ENCODE measurements around the gene SLFN12L. TPM values are rescaled to one million over a fixed set of nuclear protein-coding genes. Genes with fewer than 3 reads are reported as not detected.
A peak's percentile ranks its signal among the peaks of the same experiment; 100 is the strongest.
"Not testable (repeated sequence)": the region's sequence is repeated elsewhere in the genome, so short reads cannot be mapped to it uniquely, and the experiment has no call there.

Gene SLFN12L
- total RNA-seq, 1 donor from 2014 or later = 12.3 TPM

DNA sequence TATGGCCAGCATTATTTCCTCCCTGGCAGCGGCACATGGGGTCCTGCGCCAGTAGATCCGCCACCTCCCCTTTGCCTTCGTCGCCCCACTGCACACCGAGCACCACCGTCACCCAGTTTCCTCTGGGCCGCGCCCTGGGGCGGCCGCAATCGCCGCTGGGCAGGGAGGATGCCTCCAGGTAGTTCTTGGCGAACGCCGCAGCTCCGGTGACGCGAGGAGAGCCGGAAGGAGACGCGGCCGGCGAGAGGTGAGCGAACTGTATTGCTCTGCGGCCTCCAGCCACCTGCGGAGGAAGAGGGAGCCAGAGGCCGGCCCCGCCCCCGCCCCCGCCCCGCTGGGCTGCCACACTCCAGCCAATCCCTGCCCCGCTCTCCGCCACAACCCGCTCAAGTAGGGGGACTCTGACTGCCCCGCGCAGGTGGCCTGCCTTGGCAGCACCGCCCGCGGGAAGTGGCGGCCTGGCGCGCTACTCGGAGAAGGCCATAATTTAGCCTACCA is 77.1 kb downstream of the SLFN12L start:
- Histone ChIP-seq H3K4me1 (peaks cover 9% of the 10 kb centered on the region), H3K27ac (no peak overlapping the region), H3K27me3 (no peaks in the 10 kb centered on the region), H3K9me3 (no peaks in the 10 kb centered on the region), H3K36me3 (no peaks in the 10 kb centered on the region), H3K4me3 (peak overlapping the region in 1 of 2 donors; percentile 27)
- DNase-seq (ENCODE audit: extremely low spot score in 2 of 2) = no peak
- intact Hi-C loops (cut with DNase I) = no loop called here
- TF ChIP-seq, protein P1, sequence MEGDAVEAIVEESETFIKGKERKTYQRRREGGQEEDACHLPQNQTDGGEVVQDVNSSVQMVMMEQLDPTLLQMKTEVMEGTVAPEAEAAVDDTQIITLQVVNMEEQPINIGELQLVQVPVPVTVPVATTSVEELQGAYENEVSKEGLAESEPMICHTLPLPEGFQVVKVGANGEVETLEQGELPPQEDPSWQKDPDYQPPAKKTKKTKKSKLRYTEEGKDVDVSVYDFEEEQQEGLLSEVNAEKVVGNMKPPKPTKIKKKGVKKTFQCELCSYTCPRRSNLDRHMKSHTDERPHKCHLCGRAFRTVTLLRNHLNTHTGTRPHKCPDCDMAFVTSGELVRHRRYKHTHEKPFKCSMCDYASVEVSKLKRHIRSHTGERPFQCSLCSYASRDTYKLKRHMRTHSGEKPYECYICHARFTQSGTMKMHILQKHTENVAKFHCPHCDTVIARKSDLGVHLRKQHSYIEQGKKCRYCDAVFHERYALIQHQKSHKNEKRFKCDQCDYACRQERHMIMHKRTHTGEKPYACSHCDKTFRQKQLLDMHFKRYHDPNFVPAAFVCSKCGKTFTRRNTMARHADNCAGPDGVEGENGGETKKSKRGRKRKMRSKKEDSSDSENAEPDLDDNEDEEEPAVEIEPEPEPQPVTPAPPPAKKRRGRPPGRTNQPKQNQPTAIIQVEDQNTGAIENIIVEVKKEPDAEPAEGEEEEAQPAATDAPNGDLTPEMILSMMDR (IDR thresholded peaks at IDR 0.05) = no peak
- peak in 1 of 2 donors; percentile 47 for TF ChIP-seq POLR2AphosphoS5 (IDR thresholded peaks at IDR 0.05; ENCODE audit: insufficient read depth in 1 of 2, low read depth in 1 of 2)
- no peak for TF ChIP-seq POLR2A (IDR thresholded peaks at IDR 0.05)

DNA sequence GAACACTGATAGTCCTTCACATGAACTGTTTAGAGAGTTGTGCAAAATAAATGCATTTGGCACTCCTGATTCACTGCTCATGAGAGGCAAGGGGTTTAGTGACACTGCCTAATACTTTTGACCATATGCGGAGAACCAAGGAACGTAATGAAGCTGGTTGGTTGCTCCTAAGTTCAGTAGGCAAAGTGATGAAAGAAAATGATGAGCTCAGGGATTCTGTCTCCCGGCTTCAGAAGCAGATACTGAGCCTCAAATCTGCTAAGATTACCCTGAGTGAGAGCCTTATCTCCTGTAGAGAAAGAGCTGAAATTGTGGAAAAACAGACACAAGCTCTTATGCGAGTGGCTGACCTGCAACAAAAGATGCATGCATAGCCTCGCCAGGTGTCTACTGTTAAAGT is 83.4 kb downstream of the SLFN12L start:
- H3K4me3 ChIP-seq; H3K9me3 ChIP-seq; intact Hi-C loops (cut with DNase I); H3K4me1 ChIP-seq; H3K36me3 ChIP-seq; DNase-seq (ENCODE audit: extremely low spot score in 2 of 2); H3K27me3 ChIP-seq; H3K27ac ChIP-seq: not testable (repeated sequence)

DNA sequence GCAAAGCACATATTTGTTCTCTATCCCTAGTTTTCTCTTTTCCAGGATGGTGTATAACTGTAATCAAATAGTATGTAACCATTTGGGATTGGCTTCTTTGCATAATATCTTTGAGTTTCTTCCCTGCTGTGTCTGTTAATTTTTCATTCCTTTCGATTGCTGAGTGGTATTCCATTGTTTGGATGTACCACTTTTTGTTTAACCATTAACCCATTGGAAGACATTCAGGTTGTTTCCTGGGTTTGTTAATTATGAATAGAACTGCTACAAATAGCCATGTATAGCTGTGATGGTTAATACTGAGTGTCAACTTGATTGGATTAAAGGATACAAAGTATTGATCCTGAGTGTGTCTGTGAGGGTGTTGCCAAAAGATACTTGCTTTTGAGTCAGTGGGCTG is 84.3 kb downstream of the SLFN12L start:
- Histone ChIP-seq H3K4me3 (no peak overlapping the region), H3K9me3 (no peaks in the 10 kb centered on the region), H3K27ac (no peak overlapping the region), H3K27me3 (no peaks in the 10 kb centered on the region), H3K36me3 (no peaks in the 10 kb centered on the region), H3K4me1 (peaks cover 16% of the 10 kb centered on the region)
- intact Hi-C loops (cut with DNase I) = no loop called here
- DNase-seq (ENCODE audit: extremely low spot score in 2 of 2) = no peak
- TF ChIP-seq, protein P1 (IDR thresholded peaks at IDR 0.05) = no peak
- TF ChIP-seq POLR2A (IDR thresholded peaks at IDR 0.05) (no peak), POLR2AphosphoS5 (IDR thresholded peaks at IDR 0.05; ENCODE audit: insufficient read depth in 1 of 2, low read depth in 1 of 2) (no peak)

DNA sequence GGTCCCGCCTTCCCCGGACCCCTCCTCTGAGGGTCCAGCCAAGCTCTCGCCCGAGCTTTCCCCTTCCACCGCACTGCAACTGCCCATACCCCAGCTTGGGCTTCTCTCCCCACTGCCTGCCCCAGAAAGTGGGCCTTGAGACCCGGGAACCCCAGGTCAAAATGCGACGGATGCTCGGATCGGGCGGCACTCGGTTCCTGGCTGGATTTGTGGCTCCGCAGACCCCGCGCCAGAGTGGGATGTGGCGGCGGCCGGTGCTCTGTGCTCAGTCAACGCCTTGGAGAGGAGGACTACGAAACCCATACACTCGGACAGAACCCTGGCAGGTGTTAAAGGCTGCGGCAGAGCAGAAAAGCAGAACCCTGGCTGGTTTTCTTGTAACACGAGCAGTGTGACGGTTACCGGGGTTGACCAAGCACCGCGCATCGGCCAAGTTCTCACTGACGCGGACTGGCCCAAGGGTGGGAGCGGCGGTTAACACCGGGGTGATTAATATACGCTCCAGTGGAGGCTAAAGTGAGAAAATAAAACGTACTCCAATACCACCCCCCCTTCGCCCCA is 88.0 kb downstream of the SLFN12L start:
- no peak for DNase-seq (ENCODE audit: extremely low spot score in 2 of 2)
- Histone ChIP-seq H3K4me3 (peak overlapping the region; percentile 35 to 57), H3K27me3 (no peaks in the 10 kb centered on the region), H3K9me3 (no peaks in the 10 kb centered on the region), H3K36me3 (no peaks in the 10 kb centered on the region), H3K27ac (no peak overlapping the region), H3K4me1 (peaks cover 20% of the 10 kb centered on the region)
- intact Hi-C loops (cut with DNase I) = loop anchor here (10.0 kb wide), 1 partner anchor 85 kb away; no protein-coding TSS in a partner anchor
- TF ChIP-seq POLR2AphosphoS5 (IDR thresholded peaks at IDR 0.05; ENCODE audit: insufficient read depth in 1 of 2, low read depth in 1 of 2) (no peak), POLR2A (IDR thresholded peaks at IDR 0.05) (no peak)
- TF ChIP-seq, protein P1 (IDR thresholded peaks at IDR 0.05) = no peak

DNA sequence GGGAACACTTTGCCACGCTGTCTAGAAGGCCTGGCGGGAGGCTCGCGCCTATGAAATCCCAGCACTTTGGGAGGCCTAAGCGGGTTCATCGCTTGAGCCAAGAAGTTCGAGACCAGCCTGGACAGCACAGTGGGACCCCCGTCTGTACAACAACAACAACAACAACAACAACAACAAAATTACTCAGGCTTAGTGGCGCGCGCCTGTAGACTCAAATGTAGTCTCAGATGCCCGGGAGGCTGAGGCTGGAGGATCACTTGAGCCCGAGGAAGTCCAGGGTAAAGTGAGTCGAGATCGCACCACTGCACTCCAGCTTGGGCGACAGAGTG is 88.6 kb downstream of the SLFN12L start:
- Histone ChIP-seq H3K36me3 (no peaks in the 10 kb centered on the region), H3K4me1 (peaks cover 20% of the 10 kb centered on the region), H3K27me3 (no peaks in the 10 kb centered on the region), H3K4me3 (peak overlapping the region; percentile 57 to 71), H3K9me3 (no peaks in the 10 kb centered on the region), H3K27ac (no peak overlapping the region)
- TF ChIP-seq POLR2AphosphoS5 (IDR thresholded peaks at IDR 0.05; ENCODE audit: insufficient read depth in 1 of 2, low read depth in 1 of 2) = no peak
- TF ChIP-seq, protein P1 (IDR thresholded peaks at IDR 0.05) = no peak
- TF ChIP-seq POLR2A (IDR thresholded peaks at IDR 0.05) = no peak
- DNase-seq (ENCODE audit: extremely low spot score in 2 of 2) = no peak
- intact Hi-C loops (cut with DNase I) = loop anchor here (10.0 kb wide), 1 partner anchor 84 kb away; no protein-coding TSS in a partner anchor

Measured in vagina (tissue), 2 donors.